NCI-H2081 treated with DMSO at 0.1 percent for 48 hours (cell line): Measurements from ENCODE around the gene KRTAP5-6.

Experiments
- DNase-seq: peaks from one replicate; lab custom pipeline; 2025; lab: John Stamatoyannopoulos, UW

Gene KRTAP5-6

DNA sequence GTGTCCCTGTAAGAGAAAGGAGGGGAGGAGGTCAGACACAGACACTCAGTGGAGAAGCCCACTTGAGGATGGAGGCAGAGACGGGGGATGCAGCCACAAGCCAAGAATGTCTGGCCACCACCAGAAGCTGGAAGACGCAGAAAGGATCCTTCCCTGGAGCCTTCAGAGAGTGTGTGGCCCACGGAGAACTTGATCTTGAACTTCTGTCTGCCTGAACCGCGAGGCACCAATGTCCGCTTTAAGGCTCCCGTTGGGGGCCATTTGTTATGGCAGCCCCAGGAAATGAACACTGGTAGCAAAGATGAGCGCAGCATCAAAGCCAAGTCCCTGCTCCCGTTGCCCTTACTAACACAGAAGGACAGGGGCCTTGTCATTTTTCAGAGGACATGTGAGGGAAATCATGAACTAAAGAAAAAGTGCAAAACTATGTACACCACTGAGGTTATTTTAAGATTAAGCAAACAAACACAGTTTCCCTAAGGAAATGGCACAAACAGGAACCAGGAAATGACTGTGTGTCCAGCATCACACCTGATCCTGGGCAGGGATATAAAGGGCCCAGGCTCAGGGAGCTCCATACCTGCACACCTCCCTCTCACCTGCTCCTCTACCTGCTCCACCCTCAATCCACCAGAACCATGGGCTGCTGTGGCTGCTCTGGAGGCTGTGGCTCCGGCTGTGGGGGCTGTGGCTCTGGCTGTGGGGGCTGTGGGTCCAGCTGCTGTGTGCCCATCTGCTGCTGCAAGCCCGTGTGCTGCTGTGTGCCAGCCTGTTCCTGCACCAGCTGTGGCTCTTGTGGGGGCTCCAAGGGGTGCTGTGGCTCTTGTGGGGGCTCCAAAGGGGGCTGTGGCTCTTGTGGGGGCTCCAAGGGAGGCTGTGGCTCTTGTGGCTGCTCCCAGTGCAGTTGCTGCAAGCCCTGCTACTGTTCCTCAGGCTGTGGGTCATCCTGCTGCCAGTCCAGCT lies at the start of gene KRTAP5-6:
Gene KRTAP5-6, plus strand, starts transcription at position 588 of the 963 bp plus-strand sequence. Its CDS starts 51 bp downstream, at position 639.
- DNase-seq, result no peak

GRCh38 chr11:1647901-1648652 lies 48.9 kb upstream of the KRTAP5-6 start:
- no peak for DNase-seq

DNA sequence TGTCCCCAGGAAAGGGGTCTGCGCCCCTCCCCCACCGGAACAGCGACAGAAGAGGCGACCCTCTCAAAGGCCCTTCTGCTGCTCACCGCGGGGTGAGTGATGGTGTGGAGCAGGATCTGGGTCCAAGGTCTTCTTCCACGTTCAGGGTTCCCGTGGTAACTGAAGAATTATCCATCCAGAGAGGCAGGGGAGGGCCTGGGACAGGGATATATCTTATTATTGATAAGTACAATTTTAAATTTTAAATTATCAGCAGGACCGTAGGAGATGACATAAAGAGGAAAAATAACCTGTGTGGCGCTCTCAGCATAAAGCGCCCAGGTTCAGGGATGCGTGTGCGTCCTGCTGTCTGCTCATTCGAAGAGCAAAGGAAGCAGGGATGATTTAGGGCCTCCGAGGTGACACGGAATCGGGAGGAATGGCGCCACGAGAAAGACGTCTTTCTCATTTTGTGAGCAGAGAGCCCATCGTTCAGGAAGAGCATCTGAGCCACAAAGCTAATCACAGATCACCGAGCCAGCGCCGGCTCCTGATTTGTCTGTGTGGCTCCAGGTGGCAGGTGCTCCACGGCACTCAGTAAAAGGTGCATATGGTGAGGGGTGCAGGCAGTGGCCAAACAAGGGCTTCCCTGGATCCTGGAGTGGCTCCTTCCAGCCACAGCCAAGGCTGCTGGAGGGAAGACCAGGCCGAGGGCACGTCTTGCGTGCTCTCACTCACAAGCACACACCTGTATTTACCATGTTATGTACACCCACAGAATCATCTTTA lies 48.2 kb upstream of the KRTAP5-6 start:
- no peak for DNase-seq

- no peak for DNase-seq
Observed at GRCh38 chr11:1650034-1650917, 46.7 kb upstream of the KRTAP5-6 start.

DNA sequence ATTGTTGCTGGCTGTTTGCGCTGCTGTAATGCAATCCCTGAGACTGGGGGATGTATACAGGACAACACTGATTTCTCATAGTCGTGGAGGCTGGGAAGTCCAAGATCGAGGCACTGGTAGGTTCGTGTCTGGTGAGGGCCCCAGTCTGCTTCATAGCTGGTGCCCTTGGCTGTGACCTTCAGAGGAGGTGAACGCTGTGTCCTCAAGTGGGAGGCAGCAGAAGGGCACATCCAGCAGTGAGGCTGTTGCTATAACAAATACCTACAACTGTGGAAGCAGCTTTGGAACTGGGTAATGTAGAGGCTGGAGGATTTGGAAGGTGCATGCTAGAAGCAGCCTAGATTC lies 46.1 kb upstream of the KRTAP5-6 start:
- DNase-seq, result no peak

DNA sequence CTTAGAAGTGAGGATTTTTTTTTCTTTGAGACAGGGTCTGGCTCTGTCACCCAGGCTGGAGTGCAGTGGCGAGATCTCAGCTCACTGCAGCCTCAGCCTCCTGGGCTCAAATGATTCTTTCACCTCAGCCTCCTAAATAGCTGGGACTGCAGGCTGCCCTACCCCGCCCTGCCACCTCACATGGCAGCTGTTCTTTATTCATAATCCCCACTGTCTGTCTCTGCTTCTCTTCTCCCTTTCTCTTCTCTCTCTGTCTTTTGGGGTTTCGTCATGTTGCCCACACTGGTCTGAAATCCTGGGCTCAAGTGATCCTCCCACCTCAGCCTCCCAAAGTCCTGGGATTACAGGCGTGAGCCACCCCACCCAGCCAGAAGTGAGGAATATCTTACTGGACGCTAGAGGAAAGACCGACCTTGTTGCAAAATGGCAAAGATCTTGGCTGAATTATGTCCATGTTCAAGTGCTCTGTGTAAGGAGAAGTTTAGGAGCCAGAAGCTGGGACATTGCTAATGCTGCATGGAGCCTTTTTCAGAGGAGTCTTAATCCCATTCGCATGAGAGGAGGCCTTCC lies 45.5 kb upstream of the KRTAP5-6 start:
- DNase-seq, result no peak

- no peak for DNase-seq
Observed at GRCh38 chr11:1652026-1652425, 45.0 kb upstream of the KRTAP5-6 start.

DNA sequence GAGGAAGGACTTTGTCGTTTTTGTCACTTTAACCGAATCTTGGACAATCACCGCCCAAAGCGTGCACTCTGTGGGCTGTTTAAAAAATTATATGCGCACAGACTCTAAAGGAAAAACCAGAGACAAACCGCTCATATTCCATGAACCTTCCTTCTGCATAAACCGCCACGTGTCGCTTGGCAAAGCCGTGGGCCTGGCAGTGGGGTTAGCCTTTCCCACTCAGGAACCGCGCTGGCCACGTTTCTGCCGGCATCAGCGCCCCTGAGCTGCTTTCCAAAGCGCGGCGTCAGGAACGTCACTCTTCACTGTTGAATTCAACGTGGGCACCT lies 44.6 kb upstream of the KRTAP5-6 start:
- no peak for DNase-seq

- DNase-seq, result no peak
Observed at GRCh38 chr11:1652771-1653540, 44.0 kb upstream of the KRTAP5-6 start.

DNA sequence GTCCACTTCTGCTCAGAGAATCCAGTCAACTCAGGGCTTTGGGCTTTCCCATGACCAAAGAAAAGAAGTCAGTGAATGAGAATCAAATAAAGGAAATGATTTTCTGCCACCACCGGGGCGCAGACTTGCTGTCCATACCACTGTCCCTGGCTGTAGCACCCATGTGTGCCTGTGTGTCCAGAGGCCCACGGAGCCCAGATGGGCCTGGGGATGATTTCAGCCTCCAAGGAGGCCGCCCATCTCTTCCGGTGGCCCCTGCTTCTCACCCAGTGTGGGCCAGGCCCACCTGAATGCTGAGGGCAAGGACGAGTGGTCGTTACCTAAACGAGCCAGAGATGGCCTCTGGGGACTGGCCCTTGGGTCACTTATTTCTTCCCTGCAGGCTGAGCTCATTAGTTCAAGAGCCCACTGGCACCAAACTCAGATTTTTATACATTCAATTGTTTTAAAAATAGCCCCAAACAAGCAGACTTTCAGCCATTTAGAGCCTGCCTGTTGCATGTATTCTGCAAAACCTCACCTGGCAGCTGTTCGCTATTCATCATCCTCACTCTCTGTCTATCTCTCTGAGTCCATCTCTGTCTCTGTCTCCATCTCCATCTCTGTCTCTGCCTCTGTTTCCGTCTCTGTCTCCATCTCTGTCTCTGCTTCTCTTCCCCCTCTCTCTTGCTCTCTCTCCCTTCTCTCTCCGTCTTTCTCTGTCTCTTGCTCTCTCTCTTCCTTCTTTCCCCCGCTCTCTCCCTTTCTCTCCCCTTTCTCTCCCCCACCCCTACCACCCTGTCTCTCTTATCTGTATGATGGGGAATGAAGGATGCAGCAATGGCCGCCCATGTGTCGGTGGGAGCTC lies 43.2 kb upstream of the KRTAP5-6 start:
- DNase-seq, result no peak

DNA sequence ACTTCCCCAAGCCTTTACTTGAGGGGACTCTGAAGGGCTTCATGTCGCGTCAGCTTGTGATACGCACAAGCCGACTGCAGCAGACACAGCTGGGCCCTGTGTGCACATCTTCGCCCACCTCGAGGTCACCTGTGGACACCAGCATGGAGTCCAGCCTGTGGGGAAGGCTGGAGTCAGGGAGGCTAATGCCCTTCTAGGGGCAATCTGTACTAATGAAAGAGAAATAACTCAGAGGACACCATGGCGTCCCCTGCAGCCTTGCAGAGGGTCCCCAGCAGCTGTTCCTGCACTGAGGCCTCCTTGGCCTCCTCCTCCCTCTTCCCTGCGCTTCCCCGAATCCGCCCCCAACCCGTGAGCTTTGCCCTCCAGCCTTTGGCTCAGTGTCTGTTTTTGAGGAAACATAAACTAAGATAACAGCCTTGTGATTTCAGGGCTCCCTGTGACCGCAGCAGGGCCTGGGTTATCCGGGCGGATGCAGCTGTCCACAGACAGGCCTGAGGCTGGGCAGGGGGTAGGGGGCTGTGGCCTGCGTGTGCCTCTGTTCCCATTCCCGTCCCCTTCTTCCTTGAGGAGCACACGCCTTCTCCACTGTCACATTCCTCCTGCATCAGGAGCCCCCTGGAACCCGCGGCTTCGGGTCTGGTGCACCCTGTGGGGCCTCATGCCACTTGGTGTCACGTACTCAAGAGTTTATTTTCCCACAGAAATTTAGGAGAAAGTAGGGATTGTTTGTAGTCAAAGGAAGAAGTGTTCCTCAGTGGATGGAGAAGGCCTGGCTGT lies 42.4 kb upstream of the KRTAP5-6 start:
- DNase-seq, result no peak

GRCh38 chr11:1655168-1656060 lies 41.6 kb upstream of the KRTAP5-6 start:
- no peak for DNase-seq

DNA sequence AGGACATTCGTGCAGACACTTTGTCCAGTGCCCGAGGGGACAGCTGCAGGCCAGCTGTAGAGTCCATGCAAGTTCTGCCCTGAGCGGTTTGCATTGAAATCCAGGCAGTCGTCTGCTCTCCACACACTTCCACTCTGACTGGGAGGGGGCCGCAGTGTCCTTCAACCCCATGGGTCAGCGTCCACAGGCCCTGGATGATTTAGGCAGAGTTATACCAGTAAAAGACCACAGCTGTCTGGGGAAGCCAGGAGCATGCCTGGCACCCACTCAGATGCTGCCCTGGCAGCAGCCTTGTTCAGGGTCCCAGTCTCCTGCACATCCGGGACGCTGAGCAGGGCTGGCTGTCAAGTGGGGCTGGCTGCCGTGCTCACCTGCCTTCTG lies 40.9 kb upstream of the KRTAP5-6 start:
- no peak for DNase-seq

DNA sequence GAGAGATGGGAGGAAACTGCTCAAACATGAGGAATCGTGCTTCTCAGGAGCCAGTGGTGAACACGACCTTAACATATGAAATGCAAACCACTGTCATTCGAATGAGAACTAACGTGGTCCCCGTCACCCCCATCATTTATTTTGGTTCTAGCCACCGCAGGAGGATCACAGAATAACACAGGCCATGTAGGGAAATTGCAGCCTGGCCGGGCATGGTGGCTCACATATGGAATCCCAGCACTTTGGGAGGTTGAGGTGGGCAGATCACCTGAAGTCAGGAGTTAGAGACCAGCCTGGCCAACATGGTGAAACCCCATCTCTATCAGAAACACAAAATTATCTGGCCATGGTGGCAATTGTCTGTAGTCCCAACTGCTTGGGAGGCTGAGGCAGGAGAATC lies 40.3 kb upstream of the KRTAP5-6 start:
- DNase-seq, result no peak

GRCh38 chr11:1659506-1659905 lies 37.5 kb upstream of the KRTAP5-6 start:
- no peak for DNase-seq

DNA sequence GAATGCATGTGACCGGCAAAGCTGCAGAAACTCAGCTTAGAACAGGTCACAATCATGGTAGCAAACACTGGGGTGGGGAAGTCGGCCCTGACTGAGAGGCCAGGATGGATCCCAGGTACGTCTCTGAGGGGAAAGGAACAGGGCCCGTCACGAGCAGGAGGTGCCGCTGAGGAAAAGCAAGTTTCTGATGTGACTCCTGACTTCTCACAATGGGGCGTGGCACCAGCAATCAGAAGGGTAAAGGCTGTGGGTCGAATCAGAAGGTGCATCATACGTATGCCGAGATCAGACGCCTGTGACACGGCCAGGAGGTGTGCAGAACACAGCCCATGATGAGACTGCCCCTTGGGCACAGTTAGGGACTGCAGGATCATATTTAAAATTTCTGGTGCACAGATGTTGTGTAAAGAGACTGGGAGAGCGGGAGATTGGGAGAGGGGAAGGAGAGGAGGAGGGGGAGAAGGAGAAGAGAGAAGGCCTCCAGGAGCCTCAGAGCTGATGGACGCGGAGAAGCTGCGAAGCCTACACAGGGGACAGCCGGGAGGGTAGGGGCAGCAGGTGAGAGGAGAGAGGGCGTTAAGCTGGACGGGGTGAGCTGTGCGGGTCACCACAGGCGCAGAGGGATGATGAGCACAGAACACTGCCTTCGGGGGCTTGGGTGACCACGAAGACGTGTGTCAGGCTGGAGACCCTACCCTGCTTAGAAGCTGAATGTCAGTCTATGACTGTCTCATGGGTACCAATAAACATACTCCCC lies 36.7 kb upstream of the KRTAP5-6 start:
- no peak for DNase-seq
